ENCODE measurements around the gene PLEKHA7. TPM values are rescaled to one million over a fixed set of nuclear protein-coding genes. Genes with fewer than 3 reads are reported as not detected.

The PLEKHA7 gene
- total RNA-seq, 1 donor from 2014 or later, result 15.6 TPM

DNA sequence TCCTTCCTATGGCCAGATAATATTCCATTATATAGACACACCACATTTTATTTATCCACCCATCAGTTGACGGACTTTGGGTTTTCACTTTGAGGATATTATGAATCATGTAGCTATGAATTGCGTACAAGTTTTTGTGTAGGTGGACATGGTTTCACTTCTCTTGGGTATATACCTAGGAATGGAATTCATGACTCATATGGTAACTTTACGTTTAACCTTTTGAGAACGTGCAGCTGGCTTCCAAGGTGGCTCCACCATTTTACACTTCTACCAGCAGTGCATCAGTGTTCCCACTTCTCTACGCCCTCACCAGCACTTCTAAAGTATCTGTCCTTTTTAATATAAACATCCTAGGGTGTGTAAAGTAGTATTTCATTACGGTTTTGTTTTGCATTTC lies 112.0 kb downstream of the PLEKHA7 start:
- H3K4me1 Mint-ChIP-seq (ENCODE audit: unreplicated experiment), result peaks cover 9% of the 10 kb centered on the region
- TF ChIP-seq, protein P1, sequence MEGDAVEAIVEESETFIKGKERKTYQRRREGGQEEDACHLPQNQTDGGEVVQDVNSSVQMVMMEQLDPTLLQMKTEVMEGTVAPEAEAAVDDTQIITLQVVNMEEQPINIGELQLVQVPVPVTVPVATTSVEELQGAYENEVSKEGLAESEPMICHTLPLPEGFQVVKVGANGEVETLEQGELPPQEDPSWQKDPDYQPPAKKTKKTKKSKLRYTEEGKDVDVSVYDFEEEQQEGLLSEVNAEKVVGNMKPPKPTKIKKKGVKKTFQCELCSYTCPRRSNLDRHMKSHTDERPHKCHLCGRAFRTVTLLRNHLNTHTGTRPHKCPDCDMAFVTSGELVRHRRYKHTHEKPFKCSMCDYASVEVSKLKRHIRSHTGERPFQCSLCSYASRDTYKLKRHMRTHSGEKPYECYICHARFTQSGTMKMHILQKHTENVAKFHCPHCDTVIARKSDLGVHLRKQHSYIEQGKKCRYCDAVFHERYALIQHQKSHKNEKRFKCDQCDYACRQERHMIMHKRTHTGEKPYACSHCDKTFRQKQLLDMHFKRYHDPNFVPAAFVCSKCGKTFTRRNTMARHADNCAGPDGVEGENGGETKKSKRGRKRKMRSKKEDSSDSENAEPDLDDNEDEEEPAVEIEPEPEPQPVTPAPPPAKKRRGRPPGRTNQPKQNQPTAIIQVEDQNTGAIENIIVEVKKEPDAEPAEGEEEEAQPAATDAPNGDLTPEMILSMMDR (IDR thresholded peaks at IDR 0.05), result no peak
- H3K4me3 Mint-ChIP-seq (ENCODE audit: unreplicated experiment), result no peak overlapping the region
- H3K36me3 Mint-ChIP-seq (ENCODE audit: unreplicated experiment), result no peaks in the 10 kb centered on the region
- no peak for DNase-seq (ENCODE audit: extremely low spot score, unreplicated experiment)
- H3K9me3 Mint-ChIP-seq (ENCODE audit: unreplicated experiment), result no peaks in the 10 kb centered on the region
- H3K27ac Mint-ChIP-seq (ENCODE audit: unreplicated experiment), result no peak overlapping the region
- no peaks in the 10 kb centered on the region for H3K27me3 Mint-ChIP-seq (ENCODE audit: unreplicated experiment)

DNA sequence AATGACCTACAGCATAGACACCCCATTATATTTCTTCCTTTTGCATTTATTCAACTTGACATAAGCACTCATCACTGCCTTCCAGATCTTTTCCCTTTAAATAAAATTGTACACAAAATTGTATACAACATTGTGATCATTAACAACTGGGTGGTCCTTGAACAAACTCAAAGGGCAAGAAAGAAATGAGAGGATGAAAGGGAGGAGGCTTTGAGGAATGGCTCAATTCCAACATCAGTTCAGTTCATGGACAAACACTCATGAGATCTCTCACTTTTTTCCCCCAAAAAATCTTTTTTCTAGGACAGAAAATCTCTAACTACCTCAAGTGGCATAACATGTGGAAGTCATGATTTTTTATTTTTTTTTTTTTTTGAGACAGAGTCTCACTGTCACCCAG lies 113.7 kb downstream of the PLEKHA7 start:
- Mint-ChIP-seq H3K27me3 (ENCODE audit: unreplicated experiment) (peaks cover 6% of the 10 kb centered on the region), H3K4me3 (ENCODE audit: unreplicated experiment) (no peak overlapping the region), H3K9me3 (ENCODE audit: unreplicated experiment) (no peaks in the 10 kb centered on the region), H3K27ac (ENCODE audit: unreplicated experiment) (no peak overlapping the region), H3K4me1 (ENCODE audit: unreplicated experiment) (peaks cover 9% of the 10 kb centered on the region), H3K36me3 (ENCODE audit: unreplicated experiment) (no peaks in the 10 kb centered on the region)
- TF ChIP-seq, protein P1 (IDR thresholded peaks at IDR 0.05), result no peak
- no peak for DNase-seq (ENCODE audit: extremely low spot score, unreplicated experiment)

DNA sequence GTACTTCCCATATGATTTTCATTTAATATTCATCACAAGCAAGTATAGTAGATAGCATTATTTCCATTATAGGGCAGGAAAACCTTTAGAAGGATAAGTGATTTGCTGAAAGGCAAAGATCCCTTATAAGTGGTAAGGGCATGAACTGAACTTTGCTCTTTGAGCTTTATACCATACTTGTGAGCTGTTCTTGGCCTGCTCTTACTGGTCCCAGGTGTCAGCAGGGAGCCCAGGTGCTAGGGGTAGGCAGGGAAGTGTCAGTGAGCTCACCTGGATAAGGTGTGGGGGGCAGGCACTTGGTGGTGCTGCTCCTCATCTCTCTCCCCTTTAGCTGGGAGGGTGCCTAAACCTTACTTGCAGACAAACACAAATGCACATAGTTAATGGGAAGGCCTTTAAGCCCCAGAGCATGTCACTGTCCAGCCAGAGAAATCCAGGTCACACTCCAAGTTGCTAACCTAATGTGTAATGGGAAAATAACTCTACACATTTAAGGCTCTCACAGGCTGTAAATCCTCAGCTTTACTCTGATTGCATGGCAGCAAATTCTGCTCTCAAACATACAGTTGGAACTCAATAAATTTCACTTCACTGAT lies 114.4 kb downstream of the PLEKHA7 start:
- TF ChIP-seq, protein P1 (IDR thresholded peaks at IDR 0.05), result no peak
- H3K9me3 Mint-ChIP-seq (ENCODE audit: unreplicated experiment), result no peaks in the 10 kb centered on the region
- H3K27ac Mint-ChIP-seq (ENCODE audit: unreplicated experiment), result no peak overlapping the region
- H3K27me3 Mint-ChIP-seq (ENCODE audit: unreplicated experiment), result peaks cover 6% of the 10 kb centered on the region
- DNase-seq (ENCODE audit: extremely low spot score, unreplicated experiment), result no peak
- peaks cover 9% of the 10 kb centered on the region for H3K4me1 Mint-ChIP-seq (ENCODE audit: unreplicated experiment)
- no peak overlapping the region for H3K4me3 Mint-ChIP-seq (ENCODE audit: unreplicated experiment)
- H3K36me3 Mint-ChIP-seq (ENCODE audit: unreplicated experiment), result no peaks in the 10 kb centered on the region

DNA sequence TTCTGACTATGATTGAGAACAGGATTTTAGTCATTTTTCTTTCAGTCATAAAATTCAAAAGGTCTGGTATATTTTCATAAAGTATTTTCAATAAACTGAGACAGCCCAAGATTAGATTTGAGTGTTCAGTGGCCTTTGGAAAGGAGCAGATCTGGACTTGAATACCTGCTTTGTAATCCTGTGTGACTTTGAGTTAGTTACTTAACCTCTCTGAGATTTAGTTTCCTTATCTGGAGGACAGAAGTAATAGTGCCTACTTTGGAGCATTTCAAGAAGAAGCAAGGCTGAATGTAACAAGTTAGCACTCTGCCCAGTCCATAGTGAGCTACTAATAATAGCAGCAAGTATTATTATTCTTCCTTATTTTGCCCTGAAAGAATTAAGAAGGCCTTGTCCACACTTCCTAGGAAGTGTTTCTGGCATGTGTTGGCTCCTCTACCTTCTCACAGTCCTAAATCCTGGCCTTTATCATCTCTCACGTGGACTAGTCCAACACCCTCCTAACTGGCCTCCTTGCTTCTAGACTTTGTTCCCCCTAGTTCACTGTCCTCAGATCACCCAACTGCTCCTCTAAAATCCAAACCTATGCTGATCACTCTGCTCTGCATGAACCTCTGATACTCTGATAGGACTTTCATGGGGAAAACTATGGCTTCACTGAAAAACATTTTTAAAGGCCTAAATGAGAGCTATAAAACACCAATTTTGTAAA lies 115.8 kb downstream of the PLEKHA7 start:
- Mint-ChIP-seq H3K27me3 (ENCODE audit: unreplicated experiment) (peaks cover 6% of the 10 kb centered on the region), H3K27ac (ENCODE audit: unreplicated experiment) (no peak overlapping the region), H3K36me3 (ENCODE audit: unreplicated experiment) (no peaks in the 10 kb centered on the region), H3K4me3 (ENCODE audit: unreplicated experiment) (no peak overlapping the region), H3K9me3 (ENCODE audit: unreplicated experiment) (no peaks in the 10 kb centered on the region), H3K4me1 (ENCODE audit: unreplicated experiment) (peaks cover 9% of the 10 kb centered on the region)
- no peak for DNase-seq (ENCODE audit: extremely low spot score, unreplicated experiment)
- TF ChIP-seq, protein P1 (IDR thresholded peaks at IDR 0.05), result no peak

DNA sequence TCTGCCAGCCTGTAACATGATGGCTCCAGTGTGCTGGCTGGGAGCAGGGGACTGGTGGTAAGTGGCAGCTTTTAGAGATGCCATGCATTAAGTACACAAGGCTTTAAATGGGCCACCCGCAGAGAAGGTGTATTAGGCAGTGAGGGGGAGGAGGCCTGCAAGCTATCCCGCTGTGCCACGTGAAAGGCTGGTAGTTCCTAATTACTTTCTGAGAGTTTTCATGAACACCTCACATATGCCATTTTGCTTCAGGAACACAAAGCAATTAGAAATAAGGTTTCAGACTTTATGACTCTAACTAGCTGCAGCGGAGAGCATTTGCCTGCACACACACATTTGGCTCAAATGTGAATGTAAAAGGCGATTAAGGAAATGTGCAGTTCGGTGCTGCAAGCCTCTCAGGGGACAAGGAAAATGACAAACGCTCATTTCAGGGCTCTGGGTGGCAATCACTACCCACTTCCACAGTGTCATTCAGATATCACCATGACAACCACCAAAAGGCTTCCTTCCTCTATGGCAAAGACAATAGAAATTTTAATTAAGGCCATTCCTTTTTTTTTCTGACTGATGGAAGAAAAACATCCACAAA lies 116.6 kb downstream of the PLEKHA7 start:
- no peak for DNase-seq (ENCODE audit: extremely low spot score, unreplicated experiment)
- Mint-ChIP-seq H3K9me3 (ENCODE audit: unreplicated experiment) (no peaks in the 10 kb centered on the region), H3K27me3 (ENCODE audit: unreplicated experiment) (peaks cover 6% of the 10 kb centered on the region), H3K4me1 (ENCODE audit: unreplicated experiment) (peaks cover 9% of the 10 kb centered on the region), H3K36me3 (ENCODE audit: unreplicated experiment) (no peaks in the 10 kb centered on the region), H3K4me3 (ENCODE audit: unreplicated experiment) (no peak overlapping the region), H3K27ac (ENCODE audit: unreplicated experiment) (no peak overlapping the region)
- TF ChIP-seq, protein P1 (IDR thresholded peaks at IDR 0.05), result no peak
